HepG2 (cell line): ENCODE data around the gene HACL1.

Source experiments
- AFF4 ChIP-seq: sonication (generic); formaldehyde crosslinking; IDR thresholded peaks from 2 replicates; pipeline ENCODE4 v1.4.0; 2020; ENCODE audit warnings: missing genetic modification reagents
- AKAP8 ChIP-seq: sonication (generic); formaldehyde crosslinking; IDR thresholded peaks from 2 replicates; pipeline ENCODE4 v1.5.1; 2020; ENCODE audit warnings: mild to moderate bottlenecking, missing genetic modification reagents
- CHD2 ChIP-seq: IDR thresholded peaks from 2 replicates; pipeline ENCODE4 v1.6.1; 2011; ENCODE audit warnings: low read depth, low read length, improper control_type of control experiment
- CTCF ChIP-seq: sonication (generic); formaldehyde crosslinking; IDR thresholded peaks from 2 replicates; pipeline ENCODE4 v1.5.0; 2020; ENCODE audit warnings: mild to moderate bottlenecking, missing genetic modification reagents, moderate library complexity
- MAZ ChIP-seq, 2 experiments: sonication (generic) in 1 of 2; formaldehyde crosslinking in 1 of 2; IDR thresholded peaks; 2 replicates each; pipeline versions ENCODE4 v1.5.0 to v1.6.1; 2012 to 2020; ENCODE audit warnings: low read depth in 2 of 2, mild to moderate bottlenecking in 2 of 2, borderline replicate concordance in 1 of 2, improper control_type of control experiment in 1 of 2, low read length in 1 of 2, missing genetic modification reagents in 1 of 2, moderate library complexity in 1 of 2
- MEF2D ChIP-seq: sonication (generic); formaldehyde crosslinking; IDR thresholded peaks from 2 replicates; pipeline ENCODE4 v1.5.1; 2020; ENCODE audit warnings: mild to moderate bottlenecking, missing genetic modification reagents
- PATZ1 ChIP-seq: sonication (generic); formaldehyde crosslinking; IDR thresholded peaks from 2 replicates; pipeline ENCODE4 v1.4.0; 2020; ENCODE audit warnings: missing genetic modification reagents
- PCBP2 ChIP-seq: fragments of 200-400 bp; formaldehyde crosslinking; optimal IDR thresholded peaks from 2 replicates; pipeline ENCODE3; 2018; ENCODE audit warnings: low read length, low read depth; ENCODE audit not compliant: poor library complexity, severe bottlenecking
- POGZ ChIP-seq: sonication (generic); formaldehyde crosslinking; IDR thresholded peaks from 2 replicates; pipeline ENCODE4 v1.4.0; 2020; ENCODE audit warnings: mild to moderate bottlenecking, missing genetic modification reagents
- POLR2A ChIP-seq, 2 experiments: IDR thresholded peaks; 2 replicates each; pipeline ENCODE4 v1.6.1; 2011; ENCODE audit warnings: low read depth in 2 of 2, low read length in 2 of 2, mild to moderate bottlenecking in 1 of 2, moderate library complexity in 1 of 2; ENCODE audit not compliant: insufficient read depth in 1 of 2
- POLR2AphosphoS5 ChIP-seq: IDR thresholded peaks from 2 replicates; pipeline ENCODE4 v1.6.1; 2012; ENCODE audit warnings: low read depth, low read length
- ZBTB4 ChIP-seq: sonication (generic); formaldehyde crosslinking; IDR thresholded peaks from 2 replicates; pipeline ENCODE4 v1.4.0; 2020; ENCODE audit warnings: missing genetic modification reagents, mild to moderate bottlenecking, borderline replicate concordance
- ZNF24 ChIP-seq: fragments of 450-650 bp; IDR thresholded peaks from 2 replicates; pipeline ENCODE4 v1.6.1; 2017; ENCODE audit warnings: antibody characterized with exemption, mild to moderate bottlenecking
- ZNF274 ChIP-seq: sonication (generic); formaldehyde crosslinking; IDR thresholded peaks from 2 replicates; pipeline ENCODE4 v1.5.1; 2020; ENCODE audit warnings: mild to moderate bottlenecking, missing genetic modification reagents

- TF ChIP-seq PCBP2 (no peak), CTCF (CRISPR knock-in tag) (no peak), AKAP8 (CRISPR knock-in tag) (no peak), POLR2A (IDR thresholded peaks at IDR 0.05; ENCODE audit: insufficient read depth in 1 of 2, low read depth in 2 of 2, low read length in 2 of 2) (no peak), POLR2AphosphoS5 (no peak), PATZ1 (CRISPR knock-in tag) (no peak), POGZ (CRISPR knock-in tag) (no peak), CHD2 (no peak), MEF2D (CRISPR knock-in tag) (no peak), AFF4 (no peak), ZBTB4 (CRISPR knock-in tag) (no peak), MAZ (IDR thresholded peaks at IDR 0.05; ENCODE audit: borderline replicate concordance, low read depth, low read length) (no peak), MAZ (CRISPR knock-in tag; IDR thresholded peaks at IDR 0.05; ENCODE audit: low read depth) (no peak), ZNF24 (no peak), ZNF274 (no peak)
Observed at GRCh38 chr3:15562560-15562959, 38.8 kb downstream of the HACL1 start.
